Measurements from ENCODE around the gene DAGLA. TPM values are rescaled to one million over a fixed set of nuclear protein-coding genes. Genes with fewer than 3 reads are reported as not detected.

DAGLA gene
- total RNA-seq, 3 donors from 2014 or later: 2.4 to 4.5 (median 3.3) TPM

DNA sequence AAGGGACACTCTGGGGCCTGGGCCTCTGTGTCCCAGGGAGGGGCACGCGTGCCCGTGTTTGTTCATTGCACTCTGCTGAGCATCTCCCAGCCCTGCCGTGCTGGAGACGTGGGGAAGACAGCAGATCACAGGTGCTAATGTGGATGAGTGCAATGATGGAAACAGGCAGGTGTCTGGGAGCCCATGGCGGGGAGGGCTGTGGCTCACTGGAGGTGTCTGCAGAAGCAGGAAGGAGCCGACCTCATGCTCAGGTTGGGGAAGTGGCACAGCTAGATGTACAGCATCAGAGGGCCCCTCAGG is 104.3 kb downstream of the DAGLA start:
- TF ChIP-seq POLR2A (IDR thresholded peaks at IDR 0.05) (no peak), POLR2AphosphoS5 (IDR thresholded peaks at IDR 0.05) (no peak), CTCF (IDR thresholded peaks at IDR 0.05) (no peak)
- no peaks in the 10 kb centered on the region for H3K27me3 ChIP-seq
- no peak overlapping the region for H3K4me3 ChIP-seq
- H3K9me3 ChIP-seq: no peaks in the 10 kb centered on the region
- intact Hi-C loops (cut with DNase I; ENCODE audit: low total_unique reads): loop anchor here (1.0 kb wide), 1 partner anchor 16 kb away; no protein-coding TSS in a partner anchor
- DNase-seq (ENCODE audit: low spot score in 2 of 2): no peak
- H3K27ac ChIP-seq: no peak overlapping the region
- peaks cover 8% of the 10 kb centered on the region for H3K36me3 ChIP-seq
- no peaks in the 10 kb centered on the region for H3K4me1 ChIP-seq

DNA sequence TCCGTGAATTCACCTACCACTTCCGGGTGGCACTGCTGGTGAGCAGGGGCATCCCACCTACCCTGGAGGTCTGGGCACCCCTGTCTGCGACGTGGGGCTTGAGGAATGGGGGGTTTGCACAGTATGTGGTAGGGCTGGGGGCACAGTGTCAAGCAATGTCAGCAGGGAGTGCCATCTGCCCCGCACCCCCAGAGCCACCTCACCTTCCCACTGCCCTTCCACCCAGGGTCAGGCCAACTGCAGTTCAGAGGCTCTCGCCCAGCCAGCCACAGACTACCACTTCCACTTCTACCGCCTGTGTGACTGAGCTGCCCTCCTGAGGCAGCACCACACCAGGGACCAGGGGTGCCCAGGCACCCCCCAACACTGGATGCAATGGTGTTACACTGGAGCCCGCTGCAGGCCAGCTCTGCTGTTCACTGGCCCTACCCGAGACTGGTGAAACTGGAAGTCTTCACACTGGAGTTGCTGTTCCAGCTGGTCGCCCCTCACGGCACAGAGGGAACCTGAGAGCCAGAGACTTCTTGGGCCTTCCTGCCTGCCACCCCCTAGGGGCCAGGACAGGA is 105.7 kb downstream of the DAGLA start:
- peaks cover 8% of the 10 kb centered on the region for H3K36me3 ChIP-seq

DNA sequence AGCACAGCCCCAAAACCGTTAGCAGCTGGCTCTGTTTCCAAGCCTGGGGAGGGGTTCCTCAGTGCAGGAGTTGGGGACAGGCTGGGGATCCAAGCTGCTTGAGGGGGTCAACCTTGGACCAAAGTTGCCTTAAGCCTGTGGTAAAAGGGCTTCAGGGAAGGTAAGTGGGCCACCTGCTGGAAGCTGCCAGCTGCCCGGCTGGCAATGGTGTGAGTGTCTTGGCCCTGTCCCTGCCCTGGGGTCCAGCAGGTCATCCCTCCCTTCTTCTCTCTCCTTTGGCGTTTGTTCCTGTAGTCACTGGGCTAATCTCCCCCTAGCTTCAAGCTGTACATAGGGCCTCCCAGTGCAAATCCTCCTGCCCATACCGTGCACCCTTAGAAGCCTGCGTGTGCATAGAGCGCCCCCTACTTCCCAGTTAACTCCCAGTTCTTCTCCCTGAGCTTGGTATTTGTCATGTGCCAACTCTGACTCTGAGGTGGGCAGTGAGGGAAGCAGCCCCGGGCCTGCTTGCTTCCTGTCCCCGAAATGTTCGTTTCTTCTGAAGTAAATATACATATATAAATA is 107.8 kb downstream of the DAGLA start:
- no peak overlapping the region for H3K4me3 ChIP-seq
- no peaks in the 10 kb centered on the region for H3K9me3 ChIP-seq
- no peaks in the 10 kb centered on the region for H3K4me1 ChIP-seq
- no peak for DNase-seq (ENCODE audit: low spot score in 2 of 2)
- peaks cover 8% of the 10 kb centered on the region for H3K36me3 ChIP-seq
- H3K27ac ChIP-seq: no peak overlapping the region
- H3K27me3 ChIP-seq: no peaks in the 10 kb centered on the region
- TF ChIP-seq POLR2AphosphoS5 (IDR thresholded peaks at IDR 0.05) (no peak), POLR2A (IDR thresholded peaks at IDR 0.05) (no peak), CTCF (IDR thresholded peaks at IDR 0.05) (no peak)
- intact Hi-C loops (cut with DNase I; ENCODE audit: low total_unique reads): no loop called here

More for the DNA sequence above, 105.7 kb downstream of the DAGLA start:
- Histone ChIP-seq H3K27ac (no peak overlapping the region), H3K4me1 (no peaks in the 10 kb centered on the region), H3K9me3 (no peaks in the 10 kb centered on the region), H3K27me3 (no peaks in the 10 kb centered on the region), H3K4me3 (no peak overlapping the region)
- TF ChIP-seq CTCF (IDR thresholded peaks at IDR 0.05): no peak
- no peak for TF ChIP-seq POLR2AphosphoS5 (IDR thresholded peaks at IDR 0.05)
- no peak for TF ChIP-seq POLR2A (IDR thresholded peaks at IDR 0.05)
- no peak for DNase-seq (ENCODE audit: low spot score in 2 of 2)
- intact Hi-C loops (cut with DNase I; ENCODE audit: low total_unique reads): no loop called here

- no peaks in the 10 kb centered on the region for H3K27me3 ChIP-seq
These were observed 111.6 kb downstream of the DAGLA start for GRCh38 chr11:61791737-61792309.

More at GRCh38 chr11:61791737-61792309, 111.6 kb downstream of the DAGLA start:
- H3K9me3 ChIP-seq: no peaks in the 10 kb centered on the region
- peak overlapping the region; percentile 74 to 89 (median 79) for H3K4me3 ChIP-seq
- TF ChIP-seq CTCF (IDR thresholded peaks at IDR 0.05) (no peak), POLR2AphosphoS5 (IDR thresholded peaks at IDR 0.05) (no peak), POLR2A (IDR thresholded peaks at IDR 0.05) (no peak)
- intact Hi-C loops (cut with DNase I; ENCODE audit: low total_unique reads): loop anchor here (10.0 kb wide), 1 partner anchor 293 kb away; no protein-coding TSS in a partner anchor
- no peaks in the 10 kb centered on the region for H3K4me1 ChIP-seq
- peak overlapping the region; percentile 94 to 97 for H3K27ac ChIP-seq
- H3K36me3 ChIP-seq: peaks cover 6% of the 10 kb centered on the region
- peak; percentile 65 to 74 for DNase-seq (ENCODE audit: low spot score in 2 of 2)
